Neural progenitor cell (in vitro differentiated cells): Measurements from ENCODE around the gene GLRX.

Source experiments
- EZH2 ChIP-seq: fragments of 200-600 bp; sonication (generic); IDR thresholded peaks from 2 replicates; pipeline ENCODE4 v1.6.1; 2017; ENCODE audit warnings: antibody characterized with exemption, mild to moderate bottlenecking, moderate library complexity
- TF ChIP-seq, protein P1 (sequence below): fragments of 200-600 bp; sonication (generic); IDR thresholded peaks from 2 replicates; pipeline ENCODE4 v1.5.1; 2017; ENCODE audit warnings: antibody characterized with exemption, mild to moderate bottlenecking

DNA sequence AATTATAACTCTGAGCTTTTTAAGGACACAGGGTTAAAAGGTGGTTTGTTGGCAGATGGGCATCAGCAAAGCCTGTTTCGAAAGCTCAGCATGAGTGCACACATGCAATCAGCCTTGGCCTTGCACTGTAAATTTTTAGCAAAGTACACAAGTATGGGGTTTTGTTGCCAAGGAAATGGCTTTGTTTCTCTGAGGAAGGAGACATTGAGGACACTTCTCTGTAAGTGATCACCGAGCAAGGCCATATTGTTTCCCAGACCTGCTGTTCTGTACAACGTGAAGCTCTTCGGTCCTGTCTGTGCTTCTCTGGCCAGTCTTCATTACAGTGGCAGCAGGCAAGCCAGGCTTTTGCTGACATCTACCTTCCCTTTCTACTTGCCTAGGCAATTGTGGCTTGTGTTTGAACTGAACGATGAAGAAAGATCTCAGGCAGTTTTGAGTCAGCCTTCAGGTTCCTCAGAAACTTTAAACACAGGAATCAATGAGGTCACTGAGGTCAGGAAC, 27.9 kb upstream of the GLRX start:
- TF ChIP-seq, protein P1, sequence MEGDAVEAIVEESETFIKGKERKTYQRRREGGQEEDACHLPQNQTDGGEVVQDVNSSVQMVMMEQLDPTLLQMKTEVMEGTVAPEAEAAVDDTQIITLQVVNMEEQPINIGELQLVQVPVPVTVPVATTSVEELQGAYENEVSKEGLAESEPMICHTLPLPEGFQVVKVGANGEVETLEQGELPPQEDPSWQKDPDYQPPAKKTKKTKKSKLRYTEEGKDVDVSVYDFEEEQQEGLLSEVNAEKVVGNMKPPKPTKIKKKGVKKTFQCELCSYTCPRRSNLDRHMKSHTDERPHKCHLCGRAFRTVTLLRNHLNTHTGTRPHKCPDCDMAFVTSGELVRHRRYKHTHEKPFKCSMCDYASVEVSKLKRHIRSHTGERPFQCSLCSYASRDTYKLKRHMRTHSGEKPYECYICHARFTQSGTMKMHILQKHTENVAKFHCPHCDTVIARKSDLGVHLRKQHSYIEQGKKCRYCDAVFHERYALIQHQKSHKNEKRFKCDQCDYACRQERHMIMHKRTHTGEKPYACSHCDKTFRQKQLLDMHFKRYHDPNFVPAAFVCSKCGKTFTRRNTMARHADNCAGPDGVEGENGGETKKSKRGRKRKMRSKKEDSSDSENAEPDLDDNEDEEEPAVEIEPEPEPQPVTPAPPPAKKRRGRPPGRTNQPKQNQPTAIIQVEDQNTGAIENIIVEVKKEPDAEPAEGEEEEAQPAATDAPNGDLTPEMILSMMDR = no peak
- TF ChIP-seq EZH2 = no peak
